ENCODE measurements around the gene ECT2L.

Gene ECT2L, protein sequence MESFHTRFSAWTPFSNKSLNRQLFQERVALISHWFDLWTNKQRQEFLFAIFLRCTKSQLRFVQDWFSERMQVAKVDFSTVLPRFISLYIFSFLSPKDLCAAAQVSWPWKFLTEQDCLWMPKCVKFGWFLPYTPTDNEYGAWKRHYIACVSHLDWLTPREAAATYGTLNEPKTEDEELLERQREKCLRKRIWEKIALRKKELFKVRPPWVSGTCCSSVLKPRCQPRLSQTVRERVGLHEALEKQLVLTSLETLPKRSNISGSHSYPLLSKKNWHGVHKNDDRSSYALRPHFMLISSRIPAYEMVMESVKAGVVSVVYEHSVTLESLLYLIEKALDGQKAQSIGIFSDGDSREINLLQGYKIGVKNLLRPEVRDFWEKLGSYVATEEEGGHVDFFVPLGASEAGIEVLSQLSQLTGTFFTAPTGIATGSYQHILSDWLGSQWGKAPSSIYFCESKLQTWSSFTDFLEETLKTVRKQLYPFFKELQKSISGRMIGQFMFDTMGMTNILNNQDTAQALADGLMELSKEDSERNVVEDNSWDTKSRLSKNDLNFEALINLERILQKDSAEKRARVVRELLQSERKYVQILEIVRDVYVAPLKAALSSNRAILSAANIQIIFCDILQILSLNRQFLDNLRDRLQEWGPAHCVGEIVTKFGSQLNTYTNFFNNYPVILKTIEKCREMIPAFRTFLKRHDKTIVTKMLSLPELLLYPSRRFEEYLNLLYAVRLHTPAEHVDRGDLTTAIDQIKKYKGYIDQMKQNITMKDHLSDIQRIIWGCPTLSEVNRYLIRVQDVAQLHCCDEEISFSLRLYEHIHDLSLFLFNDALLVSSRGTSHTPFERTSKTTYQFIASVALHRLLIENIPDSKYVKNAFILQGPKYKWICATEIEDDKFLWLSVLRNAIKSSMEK

GRCh38 chr6:138795809-138796603, at the start of gene ECT2L:
TSS of gene ECT2L (plus strand) at chr6:138796087. CDS start at chr6:138813275, 17,188 bp downstream.
- no peak within 1 kb of the TSS for H3K27ac Mint-ChIP-seq
- no peaks in the 10 kb centered on the region for H3K9me3 Mint-ChIP-seq
- peaks cover 7% of the 10 kb centered on the region for H3K36me3 Mint-ChIP-seq (ENCODE audit: low read depth)
- peaks cover 5% of the 10 kb centered on the region for H3K4me1 Mint-ChIP-seq
- peak; percentile 78 for DNase-seq
- TF ChIP-seq CTCF (IDR thresholded peaks at IDR 0.05): no peak
- peak within 1 kb of the TSS; percentile 80 for H3K4me3 Mint-ChIP-seq
- peaks cover 5% of the 10 kb centered on the region for H3K27me3 Mint-ChIP-seq (ENCODE audit: low read depth, poor library complexity)

DNA sequence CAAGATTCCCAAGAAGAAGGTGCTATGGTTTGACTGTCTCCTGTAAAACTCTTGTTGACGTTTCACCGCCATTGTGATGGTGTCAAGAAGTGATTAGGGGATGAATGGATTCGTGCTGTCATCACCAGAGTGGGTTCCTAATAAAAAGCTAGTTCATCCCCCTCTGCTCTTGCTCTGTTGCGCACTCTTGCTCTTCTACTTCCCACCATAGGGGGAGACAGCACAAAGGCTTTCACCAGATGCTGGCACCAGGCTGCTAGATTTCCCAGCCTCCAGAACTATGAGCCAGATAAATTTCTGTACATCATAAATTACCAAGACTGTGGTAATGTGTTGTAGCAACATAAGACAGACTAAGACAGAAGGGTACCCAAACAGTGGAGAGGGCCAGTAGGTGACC, 43.9 kb upstream of the ECT2L start:
- Mint-ChIP-seq H3K36me3 (ENCODE audit: low read depth) (no peaks in the 10 kb centered on the region), H3K4me3 (no peak overlapping the region), H3K4me1 (no peaks in the 10 kb centered on the region), H3K27ac (peak overlapping the region; percentile 22), H3K9me3 (no peaks in the 10 kb centered on the region), H3K27me3 (ENCODE audit: low read depth, poor library complexity) (peaks cover 5% of the 10 kb centered on the region)
- no peak for DNase-seq
- peak; percentile 25 for TF ChIP-seq CTCF (IDR thresholded peaks at IDR 0.05)

DNA sequence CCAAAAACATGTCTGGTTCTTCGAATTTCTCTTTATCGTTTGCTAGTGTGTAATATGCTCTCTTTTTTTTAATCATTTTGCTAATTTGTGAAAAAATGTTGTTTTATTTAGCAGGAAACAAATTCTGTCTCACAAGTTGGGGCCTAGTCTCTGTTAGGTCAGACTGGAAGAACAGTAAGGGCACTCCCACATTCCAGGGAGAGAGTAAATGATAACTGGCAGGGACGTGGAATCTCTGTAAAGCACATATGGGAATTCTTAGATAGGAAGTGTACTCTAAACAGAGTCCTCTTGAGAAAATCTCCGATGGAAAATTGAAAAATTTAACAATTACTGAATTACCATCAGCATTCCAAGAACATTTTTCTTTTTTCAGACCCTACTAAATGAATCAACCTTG, 38.8 kb upstream of the ECT2L start:
- no peaks in the 10 kb centered on the region for H3K9me3 Mint-ChIP-seq
- TF ChIP-seq CTCF (IDR thresholded peaks at IDR 0.05): no peak
- H3K27me3 Mint-ChIP-seq (ENCODE audit: low read depth, poor library complexity): no peaks in the 10 kb centered on the region
- no peak overlapping the region for H3K27ac Mint-ChIP-seq
- no peaks in the 10 kb centered on the region for H3K36me3 Mint-ChIP-seq (ENCODE audit: low read depth)
- H3K4me3 Mint-ChIP-seq: no peak overlapping the region
- DNase-seq: no peak
- H3K4me1 Mint-ChIP-seq: no peaks in the 10 kb centered on the region

GRCh38 chr6:138765896-138766655, 29.8 kb upstream of the ECT2L start:
- no peak for DNase-seq
- no peaks in the 10 kb centered on the region for H3K36me3 Mint-ChIP-seq (ENCODE audit: low read depth)
- no peak overlapping the region for H3K27ac Mint-ChIP-seq
- no peaks in the 10 kb centered on the region for H3K9me3 Mint-ChIP-seq
- TF ChIP-seq CTCF (IDR thresholded peaks at IDR 0.05): peak; percentile 73
- no peak overlapping the region for H3K4me3 Mint-ChIP-seq
- H3K4me1 Mint-ChIP-seq: no peaks in the 10 kb centered on the region
- peaks cover 8% of the 10 kb centered on the region for H3K27me3 Mint-ChIP-seq (ENCODE audit: low read depth, poor library complexity)

- H3K27me3 Mint-ChIP-seq (ENCODE audit: low read depth, poor library complexity): peaks cover 8% of the 10 kb centered on the region
- peaks cover 20% of the 10 kb centered on the region for H3K4me1 Mint-ChIP-seq
- no peak overlapping the region for H3K27ac Mint-ChIP-seq
- H3K36me3 Mint-ChIP-seq (ENCODE audit: low read depth): no peaks in the 10 kb centered on the region
- no peaks in the 10 kb centered on the region for H3K9me3 Mint-ChIP-seq
- DNase-seq: no peak
- H3K4me3 Mint-ChIP-seq: no peak overlapping the region
- TF ChIP-seq CTCF (IDR thresholded peaks at IDR 0.05): no peak
Observed at GRCh38 chr6:138769102-138769676, 26.7 kb upstream of the ECT2L start.
